LNCaP clone FGC (cell line): ENCODE measurements around the gene STX4.

ENCODE experiments used
- DNase-seq: peaks from one replicate; pipeline ENCODE4 v3.0.0-alpha.2; 2011; ENCODE audit warnings: low read depth
- H3K4me3 ChIP-seq: 2 replicates; pipeline ENCODE4 v1.5.1; 2011; ENCODE audit warnings: mild to moderate bottlenecking, low read depth, low read length, control low read depth
- TF ChIP-seq, protein P1 (sequence below): IDR thresholded peaks from 2 replicates; pipeline ENCODE4 v1.5.1; 2012; ENCODE audit warnings: mild to moderate bottlenecking; ENCODE audit not compliant: control insufficient read depth, insufficient read depth; ENCODE audit errors: extremely low read depth

STX4 gene

DNA sequence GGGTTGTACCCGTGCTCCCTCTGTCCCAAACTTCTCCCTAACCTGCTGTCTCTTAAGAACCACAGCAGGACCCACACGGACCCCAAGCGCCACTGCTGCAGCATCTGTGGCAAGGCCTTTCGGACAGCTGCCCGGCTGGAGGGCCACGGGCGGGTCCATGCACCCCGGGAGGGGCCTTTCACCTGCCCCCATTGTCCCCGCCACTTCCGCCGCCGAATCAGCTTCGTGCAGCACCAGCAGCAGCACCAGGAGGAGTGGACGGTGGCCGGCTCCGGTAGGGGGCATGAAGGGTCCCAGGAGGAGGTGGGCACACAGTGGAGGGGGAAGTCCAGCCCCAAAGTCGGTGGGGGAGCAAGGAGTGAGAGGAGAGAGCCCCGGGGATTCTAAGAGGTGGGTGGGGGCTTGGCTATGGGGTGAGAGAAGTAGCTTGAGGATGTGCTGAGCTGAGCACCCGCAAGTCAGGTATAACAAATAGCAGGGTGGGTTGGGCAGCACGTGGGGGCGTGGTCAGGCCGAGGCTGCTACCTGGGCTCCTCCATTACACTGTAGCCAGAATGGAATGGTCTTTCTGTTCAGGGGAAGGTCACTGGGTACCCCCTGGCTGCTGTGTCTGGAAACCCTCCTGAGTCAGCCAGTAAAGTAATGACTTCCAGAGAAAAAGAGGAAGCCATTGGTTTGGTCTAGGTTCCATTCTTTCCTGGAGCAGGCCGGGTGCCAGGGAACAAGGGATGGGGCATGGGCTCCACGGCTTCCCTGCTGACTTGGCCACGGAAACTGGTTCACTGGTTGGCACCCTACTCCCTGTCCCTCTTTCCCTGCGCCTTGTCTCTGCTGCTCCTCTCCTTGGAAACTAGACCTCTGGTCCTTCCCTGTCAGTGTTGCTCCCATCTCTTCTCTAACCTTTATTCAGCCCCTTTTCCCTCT, 48.3 kb downstream of the STX4 start:
- DNase-seq = no peak
- TF ChIP-seq, protein P1, sequence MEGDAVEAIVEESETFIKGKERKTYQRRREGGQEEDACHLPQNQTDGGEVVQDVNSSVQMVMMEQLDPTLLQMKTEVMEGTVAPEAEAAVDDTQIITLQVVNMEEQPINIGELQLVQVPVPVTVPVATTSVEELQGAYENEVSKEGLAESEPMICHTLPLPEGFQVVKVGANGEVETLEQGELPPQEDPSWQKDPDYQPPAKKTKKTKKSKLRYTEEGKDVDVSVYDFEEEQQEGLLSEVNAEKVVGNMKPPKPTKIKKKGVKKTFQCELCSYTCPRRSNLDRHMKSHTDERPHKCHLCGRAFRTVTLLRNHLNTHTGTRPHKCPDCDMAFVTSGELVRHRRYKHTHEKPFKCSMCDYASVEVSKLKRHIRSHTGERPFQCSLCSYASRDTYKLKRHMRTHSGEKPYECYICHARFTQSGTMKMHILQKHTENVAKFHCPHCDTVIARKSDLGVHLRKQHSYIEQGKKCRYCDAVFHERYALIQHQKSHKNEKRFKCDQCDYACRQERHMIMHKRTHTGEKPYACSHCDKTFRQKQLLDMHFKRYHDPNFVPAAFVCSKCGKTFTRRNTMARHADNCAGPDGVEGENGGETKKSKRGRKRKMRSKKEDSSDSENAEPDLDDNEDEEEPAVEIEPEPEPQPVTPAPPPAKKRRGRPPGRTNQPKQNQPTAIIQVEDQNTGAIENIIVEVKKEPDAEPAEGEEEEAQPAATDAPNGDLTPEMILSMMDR = no peak
- H3K4me3 ChIP-seq = no peak overlapping the region

DNA sequence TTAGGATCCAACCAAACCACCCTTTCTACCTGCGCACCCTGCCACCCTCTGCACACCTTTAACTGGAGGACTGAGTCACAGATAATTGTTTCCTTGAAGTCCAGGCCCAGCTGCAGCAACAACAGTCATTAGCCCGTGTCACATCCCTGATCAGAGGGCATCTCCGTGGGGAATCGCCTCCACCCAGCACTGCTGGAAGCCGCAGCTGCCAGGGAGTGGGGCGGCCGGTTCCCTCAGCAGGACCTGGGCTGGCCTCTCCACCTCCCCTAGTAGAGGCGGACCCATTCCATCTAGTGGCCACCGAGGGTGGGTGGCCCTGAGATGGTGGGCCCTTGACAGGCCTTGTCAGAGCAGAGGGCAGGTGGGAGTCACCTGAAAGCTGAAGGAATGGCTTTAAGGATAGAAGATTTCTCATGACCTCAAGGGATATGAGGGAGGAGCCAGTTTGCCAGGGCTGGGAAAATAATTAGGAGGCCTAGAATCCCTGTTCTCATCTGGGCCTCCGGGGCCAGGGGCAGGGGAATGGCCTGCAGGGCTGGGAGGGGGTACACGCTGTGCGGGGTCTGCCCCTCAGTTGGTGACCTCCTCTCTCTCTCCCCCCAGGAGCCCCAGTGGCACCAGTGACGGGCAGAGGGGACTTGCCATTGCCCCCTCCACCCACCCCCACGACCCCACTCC, 49.1 kb downstream of the STX4 start:
- no peak overlapping the region for H3K4me3 ChIP-seq
- TF ChIP-seq, protein P1 = no peak
- DNase-seq = no peak

DNA sequence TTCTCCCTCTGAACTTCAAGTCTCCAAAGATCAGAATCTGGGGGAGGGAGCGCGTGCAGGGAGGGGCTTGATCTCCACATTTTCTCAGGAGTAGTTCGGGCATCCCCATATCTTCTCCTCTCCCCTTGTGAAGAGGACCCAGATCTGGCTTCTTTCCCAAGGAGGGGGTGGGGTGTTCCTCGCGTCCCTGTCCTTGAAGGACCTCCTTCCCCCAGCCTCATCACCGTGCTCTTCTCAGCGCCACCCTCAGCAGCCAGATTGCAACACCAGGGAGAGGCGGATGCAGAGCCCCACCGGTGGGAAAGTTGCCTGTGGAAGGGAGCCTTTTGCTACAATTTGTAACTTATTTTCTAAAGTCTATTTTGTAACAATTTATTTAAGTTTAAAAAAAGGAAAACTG, 49.7 kb downstream of the STX4 start:
- no peak overlapping the region for H3K4me3 ChIP-seq
- no peak for DNase-seq
- TF ChIP-seq, protein P1 = no peak

DNA sequence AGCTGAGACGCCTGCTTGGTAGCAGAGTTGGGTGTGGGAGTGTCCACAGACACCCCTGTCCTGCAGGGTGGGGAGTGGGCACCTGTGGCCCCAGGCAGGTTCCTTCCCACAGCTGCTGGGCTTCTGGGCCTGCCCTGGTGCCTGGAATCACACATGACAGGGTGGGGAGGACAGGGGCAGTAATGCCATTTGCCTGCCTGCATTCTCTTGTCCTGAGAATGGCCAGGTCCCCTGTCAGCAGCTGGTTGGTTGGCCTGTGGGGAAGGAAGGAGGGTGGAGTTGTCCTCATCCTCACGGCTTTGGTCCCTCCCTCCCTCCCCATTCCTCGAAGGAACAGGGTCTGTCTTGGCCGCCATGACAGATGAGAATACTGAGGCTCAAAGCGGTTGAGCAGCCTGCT, 50.2 kb downstream of the STX4 start:
- no peak for DNase-seq
- H3K4me3 ChIP-seq = no peak overlapping the region
- TF ChIP-seq, protein P1 = no peak

DNA sequence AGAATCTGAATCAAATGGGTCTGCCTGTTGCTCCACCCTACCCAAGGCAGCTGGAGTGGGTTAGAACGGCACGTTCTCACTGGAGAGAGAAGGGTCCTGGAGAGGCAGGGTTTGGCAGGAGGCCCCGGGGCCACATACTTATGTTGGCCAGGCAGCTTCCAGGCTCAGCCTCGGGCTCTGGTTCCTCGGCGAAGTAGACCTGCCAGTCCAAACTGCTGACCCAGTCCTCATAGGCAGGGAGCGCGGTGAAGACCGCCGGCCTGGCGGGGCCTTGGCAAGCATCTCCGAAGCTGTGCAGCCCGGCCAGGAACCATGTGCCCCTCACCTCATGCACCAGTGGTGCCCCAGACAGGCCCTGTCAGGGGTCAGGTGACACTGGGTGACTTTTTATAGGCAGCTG, 50.6 kb downstream of the STX4 start:
- DNase-seq = no peak
- H3K4me3 ChIP-seq = no peak overlapping the region
- TF ChIP-seq, protein P1 = no peak

DNA sequence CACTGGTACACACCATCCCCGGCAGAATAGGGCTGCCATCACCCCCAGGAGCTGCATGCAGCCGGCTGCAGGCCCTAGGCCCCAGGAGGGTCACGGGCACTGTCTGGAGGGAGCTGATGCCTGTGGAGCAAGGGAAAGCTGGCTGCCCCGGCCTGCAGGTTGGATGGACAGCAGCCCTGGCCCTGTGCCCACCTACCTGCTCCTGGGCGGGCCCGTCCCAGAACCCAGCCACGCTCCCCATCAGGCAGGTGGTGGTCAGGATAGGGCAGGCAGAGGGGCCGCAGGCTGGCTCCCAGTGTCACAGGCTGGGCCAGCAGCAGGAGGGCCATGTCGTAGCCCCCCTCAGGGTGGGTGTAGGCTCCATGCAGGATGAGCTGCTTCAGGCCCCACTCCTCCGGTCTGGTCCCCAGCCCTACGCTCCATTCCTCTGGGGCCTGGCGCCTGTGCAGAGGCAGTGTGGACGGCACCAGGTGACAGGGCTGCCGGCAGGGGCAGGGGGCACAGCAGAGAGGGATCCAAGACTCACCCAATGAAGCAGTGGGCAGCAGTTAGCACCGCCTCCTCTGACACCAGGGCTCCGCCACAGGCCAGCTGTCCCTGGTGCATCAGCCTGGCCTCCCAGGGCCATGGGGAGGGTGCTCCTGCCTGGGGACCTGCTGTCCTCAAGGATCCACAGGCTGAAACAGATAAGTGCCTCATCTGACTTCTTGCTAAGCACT, 51.4 kb downstream of the STX4 start:
- no peak for DNase-seq
- H3K4me3 ChIP-seq = no peak overlapping the region
- TF ChIP-seq, protein P1 = no peak
